GM12874 (cell line): ENCODE measurements around the gene MBNL2.

Experiments
- CTCF ChIP-seq: IDR thresholded peaks from 2 replicates; pipeline ENCODE4 v1.5.1; 2011; ENCODE audit warnings: low read depth, mild to moderate bottlenecking, control low read depth, low read length, moderate library complexity; ENCODE audit not compliant: insufficient read depth

MBNL2 gene

GRCh38 chr13:97429681-97430081, 207.5 kb downstream of the MBNL2 start:
- TF ChIP-seq CTCF = no peak

GRCh38 chr13:97430296-97430695, 208.2 kb downstream of the MBNL2 start:
- no peak for TF ChIP-seq CTCF

- TF ChIP-seq CTCF = no peak
These were observed 209.1 kb downstream of the MBNL2 start for GRCh38 chr13:97431171-97431764.

GRCh38 chr13:97432232-97432916, 210.2 kb downstream of the MBNL2 start:
- no peak for TF ChIP-seq CTCF

- no peak for TF ChIP-seq CTCF
These were observed 211.0 kb downstream of the MBNL2 start for GRCh38 chr13:97432917-97433726.

GRCh38 chr13:97433727-97434396, 211.7 kb downstream of the MBNL2 start, which contains the start of gene RAP2A:
RAP2A (plus strand) TSS chr13:97434169; CDS start chr13:97434471, 302 bp downstream.
- peak; percentile 9; the same call in 1 of the 2 replicates for TF ChIP-seq CTCF
